OCI-LY7 (cell line): ENCODE data around the gene ZFP14.

ENCODE experiments used
- CTCF ChIP-seq: fragments of 200-600 bp; sonication (generic); conservative IDR thresholded peaks from 2 replicates; pipeline ENCODE4 v1.5.1; 2014; ENCODE audit warnings: mild to moderate bottlenecking, antibody characterized with exemption, low read length, moderate library complexity, mixed read lengths
- EZH2phosphoT487 ChIP-seq: fragments of 200-600 bp; sonication (generic); IDR thresholded peaks from 2 replicates; pipeline ENCODE4 v1.6.1; 2018; ENCODE audit warnings: low read depth, borderline replicate concordance, mild to moderate bottlenecking, mixed run types, antibody characterized with exemption, low read length, moderate library complexity, mixed read lengths

DNA sequence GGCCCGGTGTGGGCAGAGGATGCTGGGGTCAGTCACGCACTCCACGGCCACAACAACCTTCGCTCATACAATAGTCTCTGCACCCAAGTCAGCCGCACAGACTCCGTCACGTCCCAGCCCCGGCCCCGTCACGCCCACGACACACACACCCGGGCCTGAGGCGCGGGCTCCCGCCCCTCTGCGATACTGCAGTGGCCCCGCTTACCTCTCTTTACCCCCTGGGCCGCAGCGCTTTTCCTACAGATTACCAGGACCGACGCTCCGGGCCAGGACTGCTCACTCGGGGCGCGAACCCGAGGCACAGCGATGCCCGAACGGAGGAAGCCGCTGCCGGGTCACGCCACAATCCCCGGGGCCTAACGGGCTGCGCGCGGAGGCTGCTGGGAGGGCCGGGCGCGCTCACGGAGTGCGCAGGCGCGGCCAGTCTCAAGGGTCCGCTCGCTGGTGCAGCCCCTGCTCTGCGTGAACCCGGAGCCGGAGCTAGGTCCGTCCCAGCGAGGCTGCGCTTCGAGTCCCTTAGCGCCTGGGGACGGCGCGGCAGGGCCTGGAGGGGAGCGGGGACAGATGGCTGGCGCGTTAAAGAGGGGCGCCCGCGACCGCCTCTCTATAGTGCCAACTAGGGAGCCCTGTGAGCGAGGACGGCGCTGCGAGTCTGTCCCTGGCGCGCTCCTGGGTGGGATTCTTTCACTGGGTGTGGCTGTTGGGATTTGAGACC is 39.4 kb upstream of the ZFP14 start, which contains the start of gene ZFP82:
- TF ChIP-seq CTCF (no peak), EZH2phosphoT487 (no peak)
